GM12872 (cell line): ENCODE measurements around the gene TF.

Experiments used
- CTCF ChIP-seq: IDR thresholded peaks from 3 replicates; pipeline ENCODE4 v1.5.1; 2011; ENCODE audit warnings: low read depth, mild to moderate bottlenecking, low read length, moderate library complexity; ENCODE audit not compliant: insufficient read depth

TF gene

GRCh38 chr3:133706033-133706432 lies 40.2 kb upstream of the TF start:
- TF ChIP-seq CTCF = no peak

DNA sequence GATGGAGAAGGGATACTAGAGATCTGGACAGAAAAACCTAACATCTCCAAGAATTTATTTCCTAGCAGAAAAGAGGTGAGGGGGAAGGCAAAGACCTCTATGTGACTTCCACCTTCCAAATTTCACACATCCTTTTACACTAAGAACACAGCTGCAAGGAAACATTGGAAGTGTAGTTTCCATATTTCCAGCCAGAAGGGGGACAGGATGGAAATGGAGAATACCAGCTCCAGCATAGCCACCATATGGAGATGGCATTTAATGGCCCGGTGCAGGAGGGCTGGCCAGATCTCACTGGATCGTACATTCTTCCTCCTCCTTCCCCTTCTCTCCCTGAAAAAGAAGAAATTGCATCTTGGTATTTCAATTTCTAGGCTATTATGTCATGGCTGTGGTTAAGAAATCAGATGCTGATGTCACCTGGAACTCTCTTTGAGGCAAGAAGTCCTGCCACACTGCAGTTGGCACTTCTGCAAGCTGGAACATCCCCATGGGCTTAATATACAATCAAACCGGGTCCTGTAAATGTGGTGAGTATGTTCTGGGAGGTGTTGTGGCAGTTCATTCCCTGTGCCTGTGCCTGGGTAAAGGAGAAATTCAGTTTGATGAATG lies 36.9 kb upstream of the TF start:
- TF ChIP-seq CTCF = no peak

GRCh38 chr3:133711013-133711412 lies 35.2 kb upstream of the TF start:
- TF ChIP-seq CTCF = no peak

- no peak for TF ChIP-seq CTCF
These were observed 34.2 kb upstream of the TF start for GRCh38 chr3:133712017-133712416.

DNA sequence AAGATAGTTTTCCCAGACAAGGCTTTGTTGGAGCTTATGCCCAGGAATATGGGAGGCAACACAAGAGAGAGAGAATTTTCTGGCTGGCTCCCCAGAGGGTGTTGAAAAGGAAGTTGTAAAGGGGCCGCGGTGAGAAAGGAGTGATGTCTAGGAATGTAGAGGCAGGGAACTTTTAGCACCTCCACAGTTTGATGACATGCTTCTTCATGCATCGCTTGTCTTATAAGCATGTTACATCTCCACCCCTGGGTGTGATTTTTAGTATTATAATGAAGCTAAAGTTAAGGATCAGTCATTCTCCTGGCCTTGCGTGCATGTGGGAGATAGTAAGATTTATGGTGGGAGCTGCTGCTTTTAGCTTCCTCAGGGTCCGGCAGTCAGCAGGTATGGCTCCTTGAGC lies 32.8 kb upstream of the TF start:
- no peak for TF ChIP-seq CTCF

- no peak for TF ChIP-seq CTCF
These were observed 28.8 kb upstream of the TF start for GRCh38 chr3:133717424-133717823.

- no peak for TF ChIP-seq CTCF
These were observed 23.3 kb upstream of the TF start for GRCh38 chr3:133722935-133723334.
